Fibroblast of lung (primary cell): ENCODE results near the gene HCFC1.

Experiments
- EZH2 ChIP-seq: IDR thresholded peaks from 2 replicates; pipeline ENCODE4 v1.5.1; 2012; ENCODE audit warnings: low read length, control low read depth, mild to moderate bottlenecking; ENCODE audit errors: missing control alignments
- TF ChIP-seq, protein P1 (sequence below), 2 donors: IDR thresholded peaks in 1 of 2; conservative IDR thresholded peaks in 1 of 2; 1 replicate in 1 of 2; 2 replicates in 1 of 2; pipeline ENCODE4 v1.5.1; 2011 to 2012; ENCODE audit warnings: low read length in 2 of 2, control low read depth in 1 of 2, inconsistent platforms in 1 of 2, low read depth in 1 of 2, mild to moderate bottlenecking in 1 of 2

DNA sequence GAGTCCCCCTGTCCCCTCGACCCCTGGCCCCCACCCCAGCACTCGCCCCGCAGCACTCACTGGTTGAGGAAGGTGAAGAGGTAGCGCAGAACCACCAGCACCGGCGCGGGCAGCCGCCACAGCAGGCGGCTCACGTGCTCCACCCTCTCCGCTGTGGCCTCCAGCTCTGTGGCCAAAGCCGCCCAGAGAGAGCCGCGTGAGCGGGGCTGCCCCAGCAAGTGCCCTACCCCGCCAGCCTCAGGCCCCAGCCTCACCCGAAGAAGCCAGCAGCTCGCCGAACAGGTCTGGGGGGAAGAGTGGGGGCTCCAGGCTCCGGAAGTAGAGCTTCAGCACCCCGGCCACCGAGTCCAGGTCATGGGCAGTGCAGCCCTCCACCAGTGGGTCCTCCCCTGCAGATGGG, 61.2 kb downstream of the HCFC1 start:
- TF ChIP-seq, protein P1, sequence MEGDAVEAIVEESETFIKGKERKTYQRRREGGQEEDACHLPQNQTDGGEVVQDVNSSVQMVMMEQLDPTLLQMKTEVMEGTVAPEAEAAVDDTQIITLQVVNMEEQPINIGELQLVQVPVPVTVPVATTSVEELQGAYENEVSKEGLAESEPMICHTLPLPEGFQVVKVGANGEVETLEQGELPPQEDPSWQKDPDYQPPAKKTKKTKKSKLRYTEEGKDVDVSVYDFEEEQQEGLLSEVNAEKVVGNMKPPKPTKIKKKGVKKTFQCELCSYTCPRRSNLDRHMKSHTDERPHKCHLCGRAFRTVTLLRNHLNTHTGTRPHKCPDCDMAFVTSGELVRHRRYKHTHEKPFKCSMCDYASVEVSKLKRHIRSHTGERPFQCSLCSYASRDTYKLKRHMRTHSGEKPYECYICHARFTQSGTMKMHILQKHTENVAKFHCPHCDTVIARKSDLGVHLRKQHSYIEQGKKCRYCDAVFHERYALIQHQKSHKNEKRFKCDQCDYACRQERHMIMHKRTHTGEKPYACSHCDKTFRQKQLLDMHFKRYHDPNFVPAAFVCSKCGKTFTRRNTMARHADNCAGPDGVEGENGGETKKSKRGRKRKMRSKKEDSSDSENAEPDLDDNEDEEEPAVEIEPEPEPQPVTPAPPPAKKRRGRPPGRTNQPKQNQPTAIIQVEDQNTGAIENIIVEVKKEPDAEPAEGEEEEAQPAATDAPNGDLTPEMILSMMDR (conservative IDR thresholded peaks at IDR 0.05 in 1 of 2, IDR thresholded peaks at IDR 0.05 in 1 of 2; ENCODE audit: low read depth in 1 of 2, low read length in 2 of 2), result no peak
- no peak for TF ChIP-seq EZH2
